DND-41 (cell line): ENCODE data around the gene CPEB1.

Experiments used
- CTCF ChIP-seq: IDR thresholded peaks from 2 replicates; pipeline ENCODE4 v1.5.1; 2012; ENCODE audit warnings: borderline replicate concordance, low read length, moderate library complexity, mild to moderate bottlenecking; ENCODE audit not compliant: poor library complexity, severe bottlenecking; ENCODE audit errors: extremely low read depth
- EZH2 ChIP-seq: IDR thresholded peaks from 3 replicates; pipeline ENCODE4 v1.6.1; 2012; ENCODE audit warnings: borderline replicate concordance, low read depth, mild to moderate bottlenecking, moderate library complexity, low read length, inconsistent platforms; ENCODE audit not compliant: severe bottlenecking

- TF ChIP-seq CTCF, result no peak
- no peak for TF ChIP-seq EZH2
Observed at GRCh38 chr15:82613747-82614146, 33.4 kb downstream of the CPEB1 start.
